ENCODE results near the gene TMBIM6.

DNA sequence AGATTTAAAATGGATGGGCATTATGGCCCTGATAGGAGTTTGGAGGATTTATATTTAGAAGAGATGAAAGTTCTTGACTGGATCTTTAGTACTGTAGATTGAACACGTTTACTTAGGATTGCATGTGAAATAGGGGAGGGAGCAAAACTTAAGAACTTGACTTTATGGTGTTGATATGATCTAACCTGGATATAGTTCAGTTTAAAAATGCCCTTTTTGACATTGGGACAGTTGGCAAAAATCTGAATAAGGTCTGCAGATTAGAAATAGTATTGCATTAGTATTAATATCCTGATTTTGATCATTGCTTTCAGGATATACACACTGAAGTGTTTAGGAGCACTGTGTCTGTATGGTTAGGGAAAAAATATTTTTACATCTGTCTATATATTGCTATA, 9.6 kb downstream of the TMBIM6 start:
- TF ChIP-seq CTCF (IDR thresholded peaks at IDR 0.05; ENCODE audit: low read length) (no peak), EZH2phosphoT487 (IDR thresholded peaks at IDR 0.05; ENCODE audit: low read length) (no peak), EZH2 (optimal IDR thresholded peaks at IDR 0.05; ENCODE audit: low read depth, low read length) (no peak)
